GM21360 (cell line): ENCODE results near the gene NUTM2F.
"Not testable (repeated sequence)": the region's sequence is repeated elsewhere in the genome, so short reads cannot be mapped to it uniquely, and the experiment has no call there.

ENCODE experiments used
- ATAC-seq: cut with Tn5 transposase; IDR thresholded peaks from one replicate; pipeline ENCODE4 v1.9.1; 2021; ENCODE audit warnings: mild to moderate bottlenecking, moderate library complexity; ENCODE audit not compliant: unreplicated experiment

The NUTM2F gene, protein sequence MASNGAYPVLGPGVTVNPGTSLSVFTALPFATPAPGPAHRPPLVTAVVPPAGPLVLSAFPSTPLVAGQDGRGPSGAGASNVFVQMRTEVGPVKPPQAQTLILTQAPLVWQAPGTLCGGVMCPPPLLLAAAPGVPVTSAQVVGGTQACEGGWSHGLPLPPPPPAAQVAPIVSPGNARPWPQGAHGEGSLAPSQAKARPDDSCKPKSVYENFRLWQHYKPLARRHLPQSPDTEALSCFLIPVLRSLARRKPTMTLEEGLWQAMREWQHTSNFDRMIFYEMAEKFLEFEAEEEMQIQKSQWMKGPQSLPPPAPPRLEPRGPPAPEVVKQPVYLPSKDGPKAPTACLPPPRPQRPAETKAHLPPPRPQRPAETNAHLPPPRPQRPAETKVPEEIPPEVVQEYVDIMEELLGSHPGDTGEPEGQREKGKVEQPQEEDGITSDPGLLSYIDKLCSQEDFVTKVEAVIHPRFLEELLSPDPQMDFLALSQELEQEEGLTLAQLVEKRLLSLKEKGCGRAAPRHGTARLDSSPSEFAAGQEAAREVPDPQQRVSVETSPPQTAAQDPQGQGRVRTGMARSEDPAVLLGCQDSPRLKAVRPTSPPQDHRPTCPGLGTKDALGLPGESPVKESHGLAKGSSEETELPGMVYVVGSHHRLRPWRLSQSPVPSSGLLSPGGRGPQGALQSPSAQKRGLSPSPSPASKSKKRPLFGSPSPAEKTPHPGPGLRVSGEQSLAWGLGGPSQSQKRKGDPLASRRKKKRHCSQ

DNA sequence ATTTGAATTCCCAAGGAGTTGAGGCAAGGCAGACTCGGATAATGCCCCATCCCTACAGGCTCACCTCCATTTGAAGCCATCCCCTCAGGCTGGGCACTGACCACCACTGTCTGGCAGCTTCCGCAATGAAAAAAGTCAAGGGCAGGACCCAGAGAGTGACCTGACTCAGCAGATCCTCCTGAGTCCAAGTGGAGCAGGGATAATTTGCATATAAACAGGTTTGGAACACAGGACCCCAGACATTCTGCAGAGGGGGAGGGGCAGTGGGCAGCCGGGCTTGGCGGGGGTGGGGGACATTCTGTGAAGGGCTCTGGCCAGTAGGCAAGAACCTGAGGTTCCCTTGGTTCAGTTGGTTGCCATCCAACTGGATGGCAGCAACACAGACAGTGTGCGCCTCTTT lies at the start of gene NUTM2F:
TSS of gene NUTM2F (minus strand) at position 101 of the 400 bp plus-strand sequence. CDS start at position 80, 21 bp downstream.
- ATAC-seq, result not testable (repeated sequence)

DNA sequence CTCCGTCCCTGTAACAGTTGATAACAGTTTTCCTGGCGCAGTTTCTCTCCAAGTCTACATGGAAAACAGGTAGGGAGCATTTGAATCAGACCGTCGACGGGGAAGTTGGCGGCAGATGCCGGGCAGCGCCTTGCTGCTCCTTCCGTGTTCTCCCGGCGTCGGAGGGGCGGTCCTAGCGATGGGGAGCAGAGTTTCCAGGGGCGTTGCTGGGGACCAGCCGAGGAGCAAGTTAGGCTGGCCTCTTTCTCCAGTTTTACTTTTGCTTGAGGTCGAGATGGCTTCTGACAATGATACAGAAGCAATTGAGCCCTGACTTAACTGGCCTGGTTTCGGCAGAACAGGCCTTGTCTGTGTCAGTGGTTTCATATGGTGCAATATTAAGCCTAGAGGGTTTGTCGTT lies 46.8 kb upstream of the NUTM2F start:
- ATAC-seq, result peak; percentile 50

DNA sequence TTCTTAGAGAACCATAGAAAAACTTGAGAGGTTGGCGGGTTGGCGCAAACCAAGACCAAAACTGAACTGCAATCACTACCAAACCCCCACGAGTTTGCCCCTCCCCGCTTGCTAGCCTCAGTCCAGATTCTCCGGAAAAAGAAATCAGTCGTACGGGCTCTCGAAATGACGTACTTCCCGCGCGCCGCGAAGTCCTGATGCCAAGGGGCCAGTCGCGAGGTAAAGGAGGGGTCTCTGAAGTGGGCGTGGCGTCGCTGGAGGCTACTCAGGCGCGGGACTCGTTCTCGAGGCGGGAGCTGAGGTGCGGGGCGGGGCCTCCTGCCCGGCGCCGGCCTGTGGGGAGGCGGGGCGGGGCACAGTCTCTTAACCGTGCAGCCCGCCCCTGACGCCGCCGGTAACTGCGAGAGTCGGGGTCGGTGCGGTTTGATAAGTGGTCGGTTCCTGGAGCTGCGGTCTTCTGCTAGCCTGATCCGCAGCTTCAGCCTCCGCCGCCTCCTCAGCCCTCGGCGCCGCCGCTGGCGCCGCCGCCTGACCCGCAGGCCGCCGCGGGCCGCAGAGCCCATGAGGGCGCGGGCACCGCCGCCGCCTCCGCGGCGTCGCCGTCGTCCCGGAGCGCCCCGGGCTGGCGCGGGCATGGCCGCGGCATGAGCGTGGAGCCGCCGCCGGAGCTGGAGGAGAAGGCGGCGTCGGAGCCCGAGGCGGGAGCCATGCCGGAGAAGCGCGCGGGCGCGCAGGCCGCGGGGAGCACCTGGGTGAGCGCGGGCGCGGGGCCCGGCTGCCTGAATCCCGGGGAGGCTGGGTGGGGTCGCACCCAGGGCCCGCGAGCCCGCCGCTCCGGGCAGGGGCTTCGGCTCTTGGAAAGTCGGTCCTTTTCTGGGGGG lies 46.0 kb upstream of the NUTM2F start:
- ATAC-seq, result peak; percentile 90

DNA sequence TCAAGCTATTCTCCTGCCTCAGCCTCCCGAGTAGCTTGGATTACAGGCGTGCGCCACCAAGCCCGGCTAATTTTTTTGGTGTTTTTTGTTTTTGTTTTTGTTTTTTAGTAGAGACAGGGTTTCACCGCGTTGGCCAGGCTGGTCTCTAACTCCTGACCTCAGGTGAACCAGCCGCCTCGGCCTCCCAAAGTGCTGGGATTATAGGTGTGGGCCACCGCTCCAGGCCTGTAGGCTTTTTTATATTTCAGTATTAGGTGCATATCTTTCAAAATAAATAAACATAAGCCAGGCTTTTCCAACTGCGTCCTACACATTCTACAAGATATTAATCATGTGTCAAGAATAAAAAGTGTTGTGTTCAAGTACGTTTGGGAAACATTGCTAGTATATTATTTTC lies 45.3 kb upstream of the NUTM2F start:
- ATAC-seq, result not testable (repeated sequence)

DNA sequence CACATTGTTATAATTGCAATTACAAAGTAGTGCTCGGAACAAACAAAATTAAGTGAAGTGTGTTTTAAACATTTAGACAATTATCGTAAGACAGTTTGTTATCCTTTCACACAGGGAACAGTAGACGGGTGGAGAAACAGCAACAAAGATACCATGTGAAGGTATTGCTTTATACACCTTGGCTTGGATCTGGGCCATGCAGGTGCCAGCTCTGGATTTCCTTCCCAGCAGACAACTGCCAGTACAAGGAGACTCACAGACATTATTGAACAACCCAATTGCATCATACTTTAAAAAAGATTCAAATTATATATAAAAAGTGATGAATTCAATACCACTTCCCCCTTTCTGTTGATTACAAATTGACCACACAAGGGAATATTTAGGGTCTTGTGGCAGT lies 41.8 kb upstream of the NUTM2F start:
- ATAC-seq, result not testable (repeated sequence)

DNA sequence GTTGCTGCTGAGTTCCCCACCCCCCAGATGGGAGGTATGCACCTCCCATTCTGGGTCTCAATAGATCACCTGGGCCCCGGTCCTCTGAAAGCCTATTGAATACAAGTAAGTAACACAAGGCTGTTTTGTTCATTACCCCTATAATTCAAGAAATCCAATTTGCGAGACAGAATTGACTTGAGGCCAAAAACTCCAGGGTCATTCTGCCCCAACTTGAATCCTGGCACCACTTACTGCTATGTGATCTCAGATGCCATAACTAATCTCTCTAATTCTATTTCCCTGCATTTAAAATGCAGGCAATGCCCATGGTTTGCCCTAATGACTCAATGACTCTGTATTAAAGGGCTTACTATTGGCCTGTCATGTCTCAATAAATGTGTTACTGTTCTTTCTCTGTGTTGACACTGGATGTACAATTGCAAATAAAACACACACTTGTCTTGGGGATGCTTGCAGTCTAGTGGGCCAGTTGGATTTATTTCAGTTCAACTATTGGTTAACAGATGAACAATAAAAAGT lies 35.7 kb upstream of the NUTM2F start:
- ATAC-seq, result not testable (repeated sequence)

DNA sequence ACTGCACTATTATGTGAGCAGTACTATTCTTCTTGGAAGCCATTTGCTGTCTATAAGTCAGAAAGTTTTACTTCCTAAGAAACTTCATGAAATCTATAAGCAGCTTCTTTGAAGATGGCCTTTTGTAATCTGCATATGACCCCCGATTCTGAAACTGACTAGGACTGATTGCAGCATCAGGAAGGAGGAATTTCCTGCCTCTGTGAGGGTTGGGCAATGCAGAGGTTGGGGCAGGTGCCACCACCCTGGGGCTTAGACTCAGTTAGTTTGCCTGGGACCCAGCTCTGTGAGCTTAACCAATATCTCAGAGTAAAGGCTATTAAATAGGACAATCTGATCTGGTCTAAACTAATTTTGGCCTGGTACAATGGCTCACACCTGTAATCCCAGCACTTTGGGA lies 28.7 kb upstream of the NUTM2F start:
- ATAC-seq, result not testable (repeated sequence)

DNA sequence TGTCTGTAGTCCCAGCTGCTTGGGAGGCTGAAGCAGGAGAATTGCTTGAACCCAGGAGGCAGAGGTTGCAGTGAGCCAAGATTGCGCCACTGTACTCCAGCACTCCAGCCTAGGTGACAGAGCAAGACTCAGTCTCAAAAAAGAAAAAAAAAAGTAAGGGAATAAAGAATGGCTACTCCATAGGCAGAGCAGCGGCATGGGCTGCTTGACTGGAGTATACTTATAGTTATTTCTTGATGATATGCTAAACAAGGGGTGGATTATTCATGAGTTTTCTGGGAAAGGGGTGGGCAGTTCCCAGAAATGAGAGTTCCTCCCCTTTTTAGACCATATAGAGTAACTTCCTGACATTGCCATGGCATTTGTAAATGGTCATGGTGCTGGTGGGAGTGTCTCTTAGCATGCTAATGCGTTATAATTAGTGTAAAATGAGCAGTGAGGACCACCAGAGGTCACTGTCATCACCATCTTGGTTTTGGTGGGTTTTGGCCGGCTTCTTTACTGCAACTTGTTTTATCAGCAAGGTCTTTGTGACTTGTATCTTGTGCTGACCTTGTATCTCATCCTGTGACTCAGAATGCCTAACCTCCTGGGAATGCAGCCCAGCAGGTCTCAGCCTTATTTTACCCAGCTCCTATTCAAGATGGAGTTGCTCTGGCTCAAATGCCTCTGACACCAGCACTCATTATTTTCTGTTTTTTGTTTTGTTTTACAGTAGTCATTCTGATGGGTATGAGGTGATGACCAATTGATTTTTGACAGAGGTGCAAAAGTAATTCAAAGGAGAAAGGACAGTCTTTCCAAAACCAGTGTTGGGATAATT lies 23.7 kb upstream of the NUTM2F start:
- ATAC-seq, result not testable (repeated sequence)

DNA sequence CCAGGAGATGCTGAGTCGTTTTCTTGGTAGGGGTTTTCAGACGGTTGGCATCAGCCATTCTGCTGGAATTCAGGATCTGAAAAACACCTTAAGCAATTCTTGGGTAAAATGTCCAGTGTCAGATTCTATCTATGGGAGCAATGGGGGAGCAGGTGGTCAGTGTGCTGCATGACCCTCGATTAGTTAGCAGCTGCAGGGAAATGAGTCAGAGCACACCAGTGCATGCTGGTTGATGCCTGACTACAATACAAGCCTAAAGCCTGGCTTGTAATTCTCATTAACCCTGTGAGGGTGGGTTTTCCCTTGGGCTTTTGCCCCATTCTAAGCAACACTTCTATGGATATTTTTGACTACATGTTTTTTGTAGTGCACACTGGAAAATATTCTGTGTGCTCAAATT lies 20.3 kb upstream of the NUTM2F start:
- ATAC-seq, result not testable (repeated sequence)

DNA sequence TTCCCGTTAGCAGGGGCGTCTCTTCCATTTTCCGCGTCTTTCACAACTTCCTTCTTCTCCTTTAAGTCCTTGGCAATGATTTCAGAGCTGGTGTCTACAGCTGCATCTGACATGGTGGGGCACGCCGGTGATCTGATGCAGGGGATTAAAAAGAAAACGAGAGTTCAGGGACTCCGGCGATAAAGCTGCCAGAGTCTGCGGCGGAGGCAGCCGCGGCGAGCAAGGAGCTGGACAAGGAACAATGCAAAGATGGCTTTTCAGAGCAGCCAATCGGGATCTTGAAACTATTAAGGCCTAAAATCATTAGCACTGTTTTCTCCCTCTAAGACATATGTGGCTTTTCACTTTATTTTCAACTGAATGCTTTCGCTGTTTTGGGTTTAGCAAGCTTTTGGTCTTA lies 19.0 kb upstream of the NUTM2F start:
- ATAC-seq, result not testable (repeated sequence)

DNA sequence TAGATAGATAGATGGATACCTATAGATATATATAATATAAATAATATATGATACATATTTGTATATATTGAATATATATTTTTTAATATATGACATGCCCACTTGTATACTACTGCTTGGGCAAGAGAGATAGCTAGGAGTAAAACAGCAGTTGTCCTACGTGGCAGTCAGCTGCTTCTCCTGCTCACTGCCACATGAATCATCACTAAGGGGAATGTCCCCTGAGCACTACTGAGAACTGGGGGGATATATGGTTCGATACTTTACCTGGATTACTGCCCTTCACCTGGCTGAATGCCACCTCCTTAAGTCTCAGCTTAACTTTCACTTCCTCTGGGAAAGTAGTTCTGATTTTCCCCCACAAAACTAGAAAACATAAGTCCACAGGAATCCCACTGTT lies 13.3 kb upstream of the NUTM2F start:
- ATAC-seq, result not testable (repeated sequence)

DNA sequence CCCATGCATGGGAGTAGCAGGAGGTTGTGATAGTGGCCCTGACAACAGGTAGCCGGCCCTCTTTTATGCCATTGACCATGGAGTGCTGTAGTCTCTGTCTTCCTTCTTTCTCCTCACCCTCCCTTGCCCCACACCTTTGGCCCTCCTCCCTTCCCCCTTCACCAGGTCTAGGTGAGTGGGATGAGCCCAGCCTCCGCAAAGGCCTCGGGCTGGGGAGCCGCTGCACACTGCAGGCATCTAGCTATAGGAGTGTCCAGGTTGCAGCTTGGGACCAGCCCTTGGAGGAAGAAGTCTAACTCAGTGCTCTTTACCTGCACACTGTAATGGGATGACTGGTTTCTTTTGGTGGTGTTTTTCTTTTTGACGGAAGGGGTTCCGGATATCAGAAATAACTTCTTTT lies 12.3 kb upstream of the NUTM2F start:
- not testable (repeated sequence) for ATAC-seq

DNA sequence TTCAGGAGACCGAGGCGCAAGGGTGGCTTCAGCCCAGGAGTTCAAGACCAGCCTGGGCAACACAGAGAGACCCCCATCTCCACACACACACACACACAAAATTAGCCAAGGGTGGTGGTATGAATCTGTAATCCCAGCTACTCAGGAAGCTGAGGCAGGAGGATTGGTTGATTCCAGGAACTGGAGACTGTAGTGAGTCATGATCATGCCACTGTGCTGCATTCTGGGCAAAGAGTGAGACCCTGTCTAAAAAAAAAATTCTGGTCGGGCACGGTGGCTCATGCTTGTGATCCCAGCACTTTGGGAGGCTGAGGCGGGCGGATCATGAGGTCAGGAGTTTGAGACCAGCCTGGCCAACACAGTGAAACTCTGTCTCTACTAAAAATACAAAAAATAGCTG lies 11.2 kb upstream of the NUTM2F start:
- not testable (repeated sequence) for ATAC-seq

DNA sequence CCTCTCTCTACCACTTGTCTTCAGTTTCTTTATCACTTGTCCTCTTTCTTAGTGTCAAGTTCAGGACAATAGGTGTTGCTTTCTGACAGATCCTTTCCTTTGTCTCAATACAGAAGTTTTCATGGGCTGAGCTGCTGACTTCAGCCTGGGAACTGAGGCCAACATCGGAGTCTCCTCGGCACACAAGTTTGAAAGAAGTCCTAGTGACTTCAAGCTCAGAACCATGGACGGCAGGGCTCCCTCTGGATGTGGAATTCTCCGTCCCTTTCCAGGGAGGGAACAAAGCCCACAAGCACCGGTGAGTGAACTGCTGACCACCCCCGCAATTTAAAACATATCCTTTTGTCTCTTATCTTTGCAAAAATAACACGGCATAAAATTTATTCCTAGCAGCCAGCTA lies 10.3 kb upstream of the NUTM2F start:
- ATAC-seq, result not testable (repeated sequence)

DNA sequence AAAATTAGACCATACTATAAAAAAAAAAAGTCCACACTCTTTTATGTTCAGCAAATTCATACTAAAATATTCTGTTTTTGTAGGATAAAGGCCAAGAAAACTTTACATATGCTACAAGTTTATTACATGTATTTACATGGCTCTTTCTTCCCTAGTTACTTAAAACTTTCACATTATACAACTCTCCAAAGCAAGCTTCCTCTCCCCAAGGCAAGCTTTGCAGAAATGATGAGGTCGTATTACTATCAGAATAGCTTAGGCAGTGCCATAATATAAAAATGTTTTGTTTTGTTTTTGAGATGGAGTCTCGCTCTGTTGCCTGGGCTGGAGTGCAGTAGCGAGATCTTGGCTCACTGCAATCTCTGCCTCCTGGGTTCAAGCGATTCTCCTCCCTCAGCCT lies 8.0 kb upstream of the NUTM2F start:
- not testable (repeated sequence) for ATAC-seq

DNA sequence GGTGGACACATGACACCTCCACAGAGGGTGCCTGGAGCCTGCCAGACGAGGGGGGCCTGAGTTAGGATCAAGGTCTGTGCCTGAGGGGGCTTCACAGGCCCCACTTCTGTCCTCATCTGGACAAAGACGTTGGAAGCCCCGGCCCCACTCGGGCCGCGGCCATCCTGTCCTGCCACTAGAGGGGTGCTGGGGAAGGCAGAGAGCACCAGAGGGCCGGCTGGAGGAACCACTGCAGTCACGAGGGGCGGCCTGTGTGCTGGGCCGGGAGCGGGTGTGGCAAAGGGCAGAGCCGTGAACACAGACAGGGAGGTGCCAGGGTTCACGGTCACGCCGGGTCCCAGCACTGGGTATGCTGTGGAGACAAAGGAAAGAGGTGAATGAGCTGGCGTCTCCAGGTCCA lies 2.9 kb downstream of the NUTM2F start:
- not testable (repeated sequence) for ATAC-seq

DNA sequence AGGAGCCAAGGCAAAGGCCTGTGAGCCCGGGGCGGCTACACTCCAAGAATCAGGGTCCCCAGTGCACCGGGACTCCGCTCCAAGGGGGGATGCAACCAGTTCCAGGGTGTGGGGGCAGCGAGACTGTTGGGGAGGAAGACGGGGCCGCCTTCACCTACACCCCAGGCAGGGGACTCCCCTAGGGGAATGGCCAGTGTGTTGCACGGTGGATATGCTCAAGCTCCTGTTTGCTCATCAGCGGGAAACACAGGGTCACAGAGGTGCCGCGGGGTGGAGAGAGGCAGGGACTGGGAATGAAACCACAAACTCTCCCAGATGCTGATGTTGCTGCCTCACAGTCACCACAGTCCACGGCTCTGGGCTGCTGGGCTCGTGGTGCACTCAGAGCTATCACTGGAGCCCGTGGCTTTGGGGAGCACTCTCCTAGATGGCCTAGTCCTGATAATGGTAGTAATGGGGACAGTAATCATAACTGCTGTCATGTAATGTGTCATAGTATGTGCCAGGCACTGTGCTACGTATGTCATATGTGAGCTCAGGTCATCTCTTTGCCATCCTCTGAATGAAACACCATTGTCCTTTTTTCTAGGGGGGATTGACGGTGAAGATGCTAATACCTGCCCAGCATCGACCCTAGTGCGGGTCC lies 5.2 kb downstream of the NUTM2F start:
- ATAC-seq, result not testable (repeated sequence)

DNA sequence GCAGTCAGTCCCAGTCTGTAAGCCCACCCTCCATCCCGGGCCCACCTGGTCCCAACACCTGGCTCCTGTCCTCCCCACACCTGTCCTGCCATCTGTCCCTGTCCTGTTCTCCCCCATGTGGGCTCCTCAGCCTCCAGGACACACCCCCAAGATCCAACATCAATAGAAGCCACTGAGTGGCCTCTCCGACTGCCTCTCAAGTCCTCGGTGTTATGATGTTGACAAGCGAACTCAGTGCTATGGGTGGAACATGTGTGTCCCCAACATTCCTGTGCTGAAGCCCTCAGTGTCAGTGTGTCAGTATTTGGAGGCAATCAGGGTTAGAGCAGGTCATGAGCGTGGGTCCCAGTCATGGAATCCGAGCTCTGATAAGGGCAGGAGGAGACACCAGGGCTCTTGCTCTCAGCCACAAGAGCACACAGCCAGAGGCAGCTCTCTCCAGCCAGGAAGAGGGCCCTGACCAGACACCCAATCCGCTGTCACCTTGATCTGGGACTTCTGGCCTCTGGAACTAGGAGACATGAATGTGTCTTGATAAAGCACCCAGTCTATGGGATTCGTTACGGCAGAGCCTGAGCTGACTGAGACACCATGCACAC lies 6.0 kb downstream of the NUTM2F start:
- not testable (repeated sequence) for ATAC-seq
